ENCODE results near the gene CDC14B.
"Not testable (repeated sequence)": the region's sequence is repeated elsewhere in the genome, so short reads cannot be mapped to it uniquely, and the experiment has no call there.

Gene CDC14B

GRCh38 chr9:96556701-96557461, 62.8 kb downstream of the CDC14B start:
- Mint-ChIP-seq H3K4me1 (ENCODE audit: low read depth) (peaks cover 5% of the 10 kb centered on the region), H3K27ac (no peak overlapping the region), H3K36me3 (ENCODE audit: low read depth) (no peaks in the 10 kb centered on the region), H3K9me3 (no peaks in the 10 kb centered on the region), H3K27me3 (ENCODE audit: low read depth) (peaks cover 3% of the 10 kb centered on the region), H3K4me3 (no peak overlapping the region)

- peaks cover 5% of the 10 kb centered on the region for H3K4me1 Mint-ChIP-seq (ENCODE audit: low read depth)
Observed at GRCh38 chr9:96555567-96556386, 63.9 kb downstream of the CDC14B start.

GRCh38 chr9:96554801-96555566, 64.7 kb downstream of the CDC14B start:
- H3K4me1 Mint-ChIP-seq (ENCODE audit: low read depth), result peaks cover 5% of the 10 kb centered on the region
- no peaks in the 10 kb centered on the region for H3K9me3 Mint-ChIP-seq
- H3K27me3 Mint-ChIP-seq (ENCODE audit: low read depth), result peaks cover 3% of the 10 kb centered on the region
- H3K27ac Mint-ChIP-seq, result no peak overlapping the region
- no peaks in the 10 kb centered on the region for H3K36me3 Mint-ChIP-seq (ENCODE audit: low read depth)
- H3K4me3 Mint-ChIP-seq, result no peak overlapping the region

More at GRCh38 chr9:96555567-96556386, 63.9 kb downstream of the CDC14B start:
- no peaks in the 10 kb centered on the region for H3K36me3 Mint-ChIP-seq (ENCODE audit: low read depth)
- H3K27ac Mint-ChIP-seq, result no peak overlapping the region
- H3K27me3 Mint-ChIP-seq (ENCODE audit: low read depth), result peaks cover 3% of the 10 kb centered on the region
- H3K9me3 Mint-ChIP-seq, result no peaks in the 10 kb centered on the region
- no peak overlapping the region for H3K4me3 Mint-ChIP-seq

- Mint-ChIP-seq H3K27ac (no peak overlapping the region), H3K4me1 (ENCODE audit: low read depth) (peaks cover 5% of the 10 kb centered on the region)
Observed at GRCh38 chr9:96554326-96554725, 65.3 kb downstream of the CDC14B start.

GRCh38 chr9:96553070-96553469, 66.6 kb downstream of the CDC14B start:
- H3K9me3 Mint-ChIP-seq, result no peaks in the 10 kb centered on the region
- no peak overlapping the region for H3K4me3 Mint-ChIP-seq
- H3K36me3 Mint-ChIP-seq (ENCODE audit: low read depth), result no peaks in the 10 kb centered on the region
- H3K27me3 Mint-ChIP-seq (ENCODE audit: low read depth), result peaks cover 3% of the 10 kb centered on the region
- no peak overlapping the region for H3K27ac Mint-ChIP-seq
- peaks cover 5% of the 10 kb centered on the region for H3K4me1 Mint-ChIP-seq (ENCODE audit: low read depth)

More at GRCh38 chr9:96554326-96554725, 65.3 kb downstream of the CDC14B start:
- Mint-ChIP-seq H3K27me3 (ENCODE audit: low read depth) (peaks cover 3% of the 10 kb centered on the region), H3K4me3 (no peak overlapping the region), H3K9me3 (no peaks in the 10 kb centered on the region), H3K36me3 (ENCODE audit: low read depth) (no peaks in the 10 kb centered on the region)

GRCh38 chr9:96551403-96551802, 68.2 kb downstream of the CDC14B start:
- no peak overlapping the region for H3K27ac Mint-ChIP-seq
- H3K36me3 Mint-ChIP-seq (ENCODE audit: low read depth), result no peaks in the 10 kb centered on the region
- H3K9me3 Mint-ChIP-seq, result no peaks in the 10 kb centered on the region
- peaks cover 5% of the 10 kb centered on the region for H3K4me1 Mint-ChIP-seq (ENCODE audit: low read depth)
- no peak overlapping the region for H3K4me3 Mint-ChIP-seq
- H3K27me3 Mint-ChIP-seq (ENCODE audit: low read depth), result peaks cover 3% of the 10 kb centered on the region

- H3K4me3 Mint-ChIP-seq, result no peak overlapping the region
- H3K27ac Mint-ChIP-seq, result no peak overlapping the region
- H3K27me3 Mint-ChIP-seq (ENCODE audit: low read depth), result peaks cover 3% of the 10 kb centered on the region
- H3K9me3 Mint-ChIP-seq, result no peaks in the 10 kb centered on the region
- no peaks in the 10 kb centered on the region for H3K36me3 Mint-ChIP-seq (ENCODE audit: low read depth)
- peaks cover 5% of the 10 kb centered on the region for H3K4me1 Mint-ChIP-seq (ENCODE audit: low read depth)
Observed at GRCh38 chr9:96550659-96551058, 69.0 kb downstream of the CDC14B start.

- not testable (repeated sequence) for H3K27ac Mint-ChIP-seq; H3K4me3 Mint-ChIP-seq; H3K4me1 Mint-ChIP-seq (ENCODE audit: low read depth); H3K9me3 Mint-ChIP-seq; H3K36me3 Mint-ChIP-seq (ENCODE audit: low read depth); H3K27me3 Mint-ChIP-seq (ENCODE audit: low read depth)
Observed at GRCh38 chr9:96543131-96543530, 76.5 kb downstream of the CDC14B start.

- Mint-ChIP-seq H3K36me3 (ENCODE audit: low read depth) (no peaks in the 10 kb centered on the region), H3K27me3 (ENCODE audit: low read depth) (no peaks in the 10 kb centered on the region), H3K4me1 (ENCODE audit: low read depth) (no peaks in the 10 kb centered on the region), H3K27ac (no peak overlapping the region), H3K9me3 (no peaks in the 10 kb centered on the region), H3K4me3 (no peak overlapping the region)
Observed at GRCh38 chr9:96540106-96540505, 79.5 kb downstream of the CDC14B start.

- no peaks in the 10 kb centered on the region for H3K4me1 Mint-ChIP-seq (ENCODE audit: low read depth)
- H3K27ac Mint-ChIP-seq, result no peak overlapping the region
- H3K9me3 Mint-ChIP-seq, result peaks cover 5% of the 10 kb centered on the region
- no peak overlapping the region for H3K4me3 Mint-ChIP-seq
- H3K27me3 Mint-ChIP-seq (ENCODE audit: low read depth), result peaks cover 5% of the 10 kb centered on the region
- H3K36me3 Mint-ChIP-seq (ENCODE audit: low read depth), result no peaks in the 10 kb centered on the region
Observed at GRCh38 chr9:96532173-96532572, 87.5 kb downstream of the CDC14B start.

GRCh38 chr9:96524764-96525163, 94.9 kb downstream of the CDC14B start:
- Mint-ChIP-seq H3K36me3 (ENCODE audit: low read depth) (no peaks in the 10 kb centered on the region), H3K27ac (no peak overlapping the region), H3K4me1 (ENCODE audit: low read depth) (peaks cover 4% of the 10 kb centered on the region), H3K4me3 (no peak overlapping the region), H3K9me3 (no peaks in the 10 kb centered on the region), H3K27me3 (ENCODE audit: low read depth) (no peaks in the 10 kb centered on the region)

- Mint-ChIP-seq H3K4me3 (no peak overlapping the region), H3K27ac (no peak overlapping the region), H3K4me1 (ENCODE audit: low read depth) (peaks cover 4% of the 10 kb centered on the region), H3K36me3 (ENCODE audit: low read depth) (no peaks in the 10 kb centered on the region), H3K9me3 (no peaks in the 10 kb centered on the region), H3K27me3 (ENCODE audit: low read depth) (no peaks in the 10 kb centered on the region)
Observed at GRCh38 chr9:96524045-96524444, 95.6 kb downstream of the CDC14B start.

GRCh38 chr9:96523374-96523773, 96.3 kb downstream of the CDC14B start:
- Mint-ChIP-seq H3K4me3 (no peak overlapping the region), H3K27ac (no peak overlapping the region), H3K9me3 (no peaks in the 10 kb centered on the region), H3K27me3 (ENCODE audit: low read depth) (no peaks in the 10 kb centered on the region), H3K4me1 (ENCODE audit: low read depth) (peaks cover 4% of the 10 kb centered on the region), H3K36me3 (ENCODE audit: low read depth) (no peaks in the 10 kb centered on the region)

GRCh38 chr9:96522366-96522765, 97.3 kb downstream of the CDC14B start:
- H3K4me1 Mint-ChIP-seq (ENCODE audit: low read depth), result peaks cover 4% of the 10 kb centered on the region
- no peak overlapping the region for H3K4me3 Mint-ChIP-seq
- H3K27ac Mint-ChIP-seq, result no peak overlapping the region
- no peaks in the 10 kb centered on the region for H3K9me3 Mint-ChIP-seq
- no peaks in the 10 kb centered on the region for H3K36me3 Mint-ChIP-seq (ENCODE audit: low read depth)
- no peaks in the 10 kb centered on the region for H3K27me3 Mint-ChIP-seq (ENCODE audit: low read depth)

All from T-helper 1 cell treated with Interleukin-12 subunit alpha and Interleukin-12 subunit beta and Interleukin-4 antibody, amounts not matched to agents 30 μg/mL and 1 μg/mL, for 36 hours (primary cell).